Measurements from ENCODE around the gene PDE3A. TPM values are rescaled to one million over a fixed set of nuclear protein-coding genes. Genes with fewer than 3 reads are reported as not detected.

Gene PDE3A
- total RNA-seq, 1 experiment from 2014 or later, result 19.9 TPM

DNA sequence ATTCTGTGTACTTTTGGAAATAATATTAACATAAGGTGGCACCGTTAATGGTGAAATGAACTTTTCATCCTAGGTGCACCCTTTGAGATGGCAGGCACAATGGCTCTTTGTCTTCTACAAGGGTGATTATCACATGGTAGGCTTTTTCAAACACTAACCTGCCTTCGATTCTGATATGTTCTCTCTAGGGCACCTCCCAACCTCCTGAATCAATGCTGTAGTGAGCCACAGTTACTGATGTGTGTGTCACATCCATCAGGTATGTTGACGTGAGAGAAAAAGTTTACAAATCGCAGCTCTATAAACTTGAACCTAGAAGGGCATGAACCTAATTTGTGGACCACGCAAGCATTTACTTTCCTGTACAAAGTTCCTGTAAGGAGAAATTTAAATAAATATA is 25.4 kb downstream of the PDE3A start:
- DNase-seq, result peak; percentile 47
- TF ChIP-seq, protein P1, sequence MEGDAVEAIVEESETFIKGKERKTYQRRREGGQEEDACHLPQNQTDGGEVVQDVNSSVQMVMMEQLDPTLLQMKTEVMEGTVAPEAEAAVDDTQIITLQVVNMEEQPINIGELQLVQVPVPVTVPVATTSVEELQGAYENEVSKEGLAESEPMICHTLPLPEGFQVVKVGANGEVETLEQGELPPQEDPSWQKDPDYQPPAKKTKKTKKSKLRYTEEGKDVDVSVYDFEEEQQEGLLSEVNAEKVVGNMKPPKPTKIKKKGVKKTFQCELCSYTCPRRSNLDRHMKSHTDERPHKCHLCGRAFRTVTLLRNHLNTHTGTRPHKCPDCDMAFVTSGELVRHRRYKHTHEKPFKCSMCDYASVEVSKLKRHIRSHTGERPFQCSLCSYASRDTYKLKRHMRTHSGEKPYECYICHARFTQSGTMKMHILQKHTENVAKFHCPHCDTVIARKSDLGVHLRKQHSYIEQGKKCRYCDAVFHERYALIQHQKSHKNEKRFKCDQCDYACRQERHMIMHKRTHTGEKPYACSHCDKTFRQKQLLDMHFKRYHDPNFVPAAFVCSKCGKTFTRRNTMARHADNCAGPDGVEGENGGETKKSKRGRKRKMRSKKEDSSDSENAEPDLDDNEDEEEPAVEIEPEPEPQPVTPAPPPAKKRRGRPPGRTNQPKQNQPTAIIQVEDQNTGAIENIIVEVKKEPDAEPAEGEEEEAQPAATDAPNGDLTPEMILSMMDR (IDR thresholded peaks at IDR 0.05; ENCODE audit: unreplicated experiment), result no peak
- CTCF ChIA-PET, result no interaction called here
- intact Hi-C loops (cut with micrococcal nuclease; ENCODE audit: unreplicated experiment), result loop anchor here (5.0 kb wide), 1 partner anchor 209 kb away; no protein-coding TSS in a partner anchor
- Mint-ChIP-seq H3K27me3 (ENCODE audit: unreplicated experiment) (no peaks in the 10 kb centered on the region), H3K4me3 (ENCODE audit: low read depth, unreplicated experiment) (peak overlapping the region; percentile 36), H3K27ac (ENCODE audit: unreplicated experiment) (peak overlapping the region; percentile 86), H3K9me3 (ENCODE audit: low read depth, unreplicated experiment) (peaks cover 6% of the 10 kb centered on the region), H3K36me3 (ENCODE audit: insufficient read depth, unreplicated experiment) (peaks cover 6% of the 10 kb centered on the region), H3K4me1 (ENCODE audit: low read depth, unreplicated experiment) (peaks cover 16% of the 10 kb centered on the region)
- no TSS peak for BruUV-seq (replicated peaks)

DNA sequence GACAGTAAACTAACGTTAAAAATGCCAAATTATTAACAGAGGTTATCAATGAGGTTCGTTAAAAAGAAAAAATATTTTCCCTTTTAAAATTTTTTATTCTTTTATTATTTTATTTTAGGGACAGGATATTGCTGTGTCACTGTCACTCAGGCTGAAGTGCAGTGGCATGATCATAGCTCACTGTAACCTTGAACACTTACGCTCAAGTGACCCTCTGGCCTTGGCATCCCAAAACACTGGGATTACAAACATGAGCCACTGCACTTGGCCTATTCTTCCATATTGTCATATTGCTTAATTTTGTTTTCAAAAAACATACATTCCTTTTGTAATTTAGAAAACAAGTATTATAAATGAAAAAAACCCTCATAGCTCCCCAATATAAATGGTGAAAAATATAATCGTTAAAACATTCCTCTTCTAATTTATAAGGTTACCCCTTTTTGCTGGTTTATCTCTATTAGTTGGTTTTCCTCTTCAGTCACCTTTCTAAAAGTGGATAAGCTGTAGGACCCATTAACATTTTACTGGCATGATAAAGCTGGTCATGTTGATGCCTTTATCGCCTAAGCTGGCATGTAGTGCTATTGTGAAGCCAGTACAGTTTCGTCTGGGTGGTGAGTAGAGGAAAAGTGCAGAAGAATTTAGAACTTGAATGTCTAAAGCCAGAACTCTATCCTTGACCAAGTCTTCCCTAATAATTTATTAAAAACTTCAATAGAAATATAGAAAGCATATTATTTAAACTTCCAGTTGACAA is 27.6 kb downstream of the PDE3A start:
- Mint-ChIP-seq H3K9me3 (ENCODE audit: low read depth, unreplicated experiment) (peaks cover 6% of the 10 kb centered on the region), H3K4me1 (ENCODE audit: low read depth, unreplicated experiment) (peaks cover 16% of the 10 kb centered on the region), H3K36me3 (ENCODE audit: insufficient read depth, unreplicated experiment) (peaks cover 6% of the 10 kb centered on the region), H3K27me3 (ENCODE audit: unreplicated experiment) (no peaks in the 10 kb centered on the region), H3K4me3 (ENCODE audit: low read depth, unreplicated experiment) (no peak overlapping the region), H3K27ac (ENCODE audit: unreplicated experiment) (no peak overlapping the region)
- CTCF ChIA-PET, result no interaction called here
- BruUV-seq (replicated peaks), result no TSS peak
- TF ChIP-seq, protein P1 (IDR thresholded peaks at IDR 0.05; ENCODE audit: unreplicated experiment), result no peak
- intact Hi-C loops (cut with micrococcal nuclease; ENCODE audit: unreplicated experiment), result no loop called here
- DNase-seq, result no peak

DNA sequence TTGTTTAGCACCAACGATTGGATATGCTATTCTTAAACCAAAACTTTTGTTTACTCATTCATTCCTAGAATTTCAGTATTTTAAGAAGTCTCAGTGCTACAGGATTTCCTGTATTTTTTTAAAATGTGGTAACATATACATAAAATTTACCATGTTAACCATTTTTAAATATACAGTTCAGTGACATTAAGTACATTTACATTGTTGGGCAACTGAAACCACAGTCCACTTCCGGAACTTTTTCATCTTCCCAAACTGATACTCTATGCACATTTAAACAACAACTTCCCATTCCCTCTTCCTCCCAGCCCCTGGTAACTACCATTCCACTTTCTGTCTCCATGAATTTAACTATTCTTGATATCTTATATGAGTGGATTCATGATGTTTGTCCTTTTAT is 30.3 kb downstream of the PDE3A start:
- no peak for DNase-seq
- no peaks in the 10 kb centered on the region for H3K36me3 Mint-ChIP-seq (ENCODE audit: insufficient read depth, unreplicated experiment)
- no peaks in the 10 kb centered on the region for H3K9me3 Mint-ChIP-seq (ENCODE audit: low read depth, unreplicated experiment)
- BruUV-seq (replicated peaks), result no TSS peak
- intact Hi-C loops (cut with micrococcal nuclease; ENCODE audit: unreplicated experiment), result no loop called here
- CTCF ChIA-PET, result no interaction called here
- H3K4me1 Mint-ChIP-seq (ENCODE audit: low read depth, unreplicated experiment), result peaks cover 5% of the 10 kb centered on the region
- H3K27me3 Mint-ChIP-seq (ENCODE audit: unreplicated experiment), result no peaks in the 10 kb centered on the region
- TF ChIP-seq, protein P1 (IDR thresholded peaks at IDR 0.05; ENCODE audit: unreplicated experiment), result no peak
- no peak overlapping the region for H3K4me3 Mint-ChIP-seq (ENCODE audit: low read depth, unreplicated experiment)
- no peak overlapping the region for H3K27ac Mint-ChIP-seq (ENCODE audit: unreplicated experiment)

DNA sequence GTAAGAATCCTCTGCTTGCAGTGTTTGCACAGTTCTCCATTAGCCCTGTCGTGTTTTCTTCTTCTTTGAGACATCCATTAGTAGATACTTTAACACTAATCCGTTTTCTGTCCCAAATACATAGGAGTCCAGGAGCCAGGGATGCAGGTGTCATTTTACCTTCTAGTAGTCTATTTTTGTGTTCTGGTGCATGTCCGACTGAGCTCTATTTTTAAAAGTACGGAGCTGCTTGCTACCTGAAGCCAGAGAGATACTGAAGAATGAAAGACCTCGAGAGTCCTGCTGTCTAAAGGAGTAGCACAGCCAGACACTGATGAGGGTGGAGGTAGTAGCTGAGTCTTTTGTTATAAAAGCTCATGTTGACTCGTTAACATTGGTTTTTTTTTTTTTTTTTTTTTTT is 31.7 kb downstream of the PDE3A start:
- CTCF ChIA-PET, result no interaction called here

More for the DNA sequence above, 31.7 kb downstream of the PDE3A start:
- no peaks in the 10 kb centered on the region for H3K27me3 Mint-ChIP-seq (ENCODE audit: unreplicated experiment)
- H3K36me3 Mint-ChIP-seq (ENCODE audit: insufficient read depth, unreplicated experiment), result no peaks in the 10 kb centered on the region
- DNase-seq, result no peak
- H3K4me3 Mint-ChIP-seq (ENCODE audit: low read depth, unreplicated experiment), result no peak overlapping the region
- no peak overlapping the region for H3K27ac Mint-ChIP-seq (ENCODE audit: unreplicated experiment)
- no peaks in the 10 kb centered on the region for H3K9me3 Mint-ChIP-seq (ENCODE audit: low read depth, unreplicated experiment)
- BruUV-seq (replicated peaks), result no TSS peak
- H3K4me1 Mint-ChIP-seq (ENCODE audit: low read depth, unreplicated experiment), result peaks cover 6% of the 10 kb centered on the region
- intact Hi-C loops (cut with micrococcal nuclease; ENCODE audit: unreplicated experiment), result no loop called here
- TF ChIP-seq, protein P1 (IDR thresholded peaks at IDR 0.05; ENCODE audit: unreplicated experiment), result no peak
